Heart left ventricle (tissue), 16 donors: Measurements from ENCODE around the gene MSH3. TPM values are rescaled to one million over a fixed set of nuclear protein-coding genes. Genes with fewer than 3 reads are reported as not detected.
"Not testable (repeated sequence)": the region's sequence is repeated elsewhere in the genome, so short reads cannot be mapped to it uniquely, and the experiment has no call there.

Experiments
- ATAC-seq, 4 donors: fragments of 200-7000 bp; cut with Tn5 transposase; one replicate each; pipeline ENCODE4 v1.9.1; 2020 to 2022; ENCODE audit warnings: moderate library complexity in 4 of 4, mild to moderate bottlenecking in 3 of 4, moderate number of reproducible peaks in 1 of 4
- DNase-seq, 5 donors: peaks; one replicate each; pipeline ENCODE4 v3.0.0-alpha.2; 2020
- H3K27ac ChIP-seq, 12 donors: fragments of 200-600 bp; sonication (generic) in 4 of 12; one replicate each; pipeline versions ENCODE4 v1.5.0 to v1.8.0; 2016 to 2022; ENCODE audit warnings: mild to moderate bottlenecking in 2 of 12
- H3K27me3 ChIP-seq, 9 donors: fragments of 200-600 bp; sonication (generic) in 2 of 9; one replicate each; pipeline versions ENCODE4 v1.5.1 to v1.8.0; 2016 to 2022; ENCODE audit warnings: mild to moderate bottlenecking in 3 of 9
- H3K36me3 ChIP-seq, 9 donors: fragments of 200-600 bp; sonication (generic) in 2 of 9; one replicate each; pipeline versions ENCODE4 v1.5.0 to v1.8.0; 2018 to 2022; ENCODE audit warnings: mild to moderate bottlenecking in 2 of 9
- H3K4me1 ChIP-seq, 12 donors: fragments of 200-600 bp; sonication (generic) in 4 of 12; one replicate each; pipeline versions ENCODE4 v1.5.0 to v1.8.0; 2016 to 2022; ENCODE audit warnings: mild to moderate bottlenecking in 3 of 12
- H3K4me3 ChIP-seq, 12 donors: fragments of 200-600 bp; sonication (generic) in 4 of 12; one replicate each; pipeline versions ENCODE4 v1.5.0 to v1.8.0; 2017 to 2022; ENCODE audit warnings: mild to moderate bottlenecking in 9 of 12, moderate library complexity in 4 of 12
- H3K9me3 ChIP-seq, 12 donors: fragments of 200-600 bp; sonication (generic) in 4 of 12; one replicate each; pipeline versions ENCODE4 v1.5.0 to v1.8.0; 2016 to 2022; ENCODE audit warnings: mild to moderate bottlenecking in 1 of 12
- CTCF ChIP-seq, 12 donors: fragments of 200-600 bp; sonication (generic) in 4 of 12; IDR thresholded peaks; one replicate each; pipeline versions ENCODE4 v1.5.0 to v1.8.0; 2018 to 2022; ENCODE audit warnings: antibody characterized with exemption in 12 of 12, mild to moderate bottlenecking in 5 of 12
- POLR2A ChIP-seq, 2 donors: fragments of 450-650 bp; IDR thresholded peaks; one replicate each; pipeline ENCODE4 v1.6.1; 2017; ENCODE audit warnings: antibody characterized with exemption in 2 of 2, mild to moderate bottlenecking in 2 of 2, moderate library complexity in 2 of 2
- WGBS, 4 donors: extraction: QIAGEN DNeasy Blood & Tissue Kit in 2 of 4; methylation state at CpG; one replicate each; pipeline versions ENCODE4 v1.1.5 to v1.1.7; 2013 to 2018; 5-methylcytosine and 5-hydroxymethylcytosine counted together
- intact Hi-C, 10 donors: fragments of 100-400 bp; cut with DNase I; formaldehyde crosslinking; loops; one replicate each; pipeline versions ENCODE4 v1.11.1 to v1.14.2; 2022
- polyA plus RNA-seq, 2 donors: library from polyadenylated mRNA; stranded (reverse); fragments of 200-250 nt; gene quantifications; one replicate each; pipeline ENCODE4 v1.2.3, GENCODE V29; 2013
- total RNA-seq, 9 donors: library from RNA; depleted of rRNA in 2 of 9; stranded (reverse); fragments of >200 nt in 2 of 9; fragmentation: NEBNext Ultra II Directional in 3 of 9; extraction: Animal tissue kit (Norgen Biotek cat#: 25700) in 3 of 9; gene quantifications; one replicate each; pipeline versions ENCODE4 v1.1.0 to v1.2.4, GENCODE V29; 2016 to 2023
- donor health status: ischemic (EF 13 %, LVEDD 7.1; RV severe dilation, severe dysfunction).
- donor health status: healthy with polysubstance abuse.
- donor health status: DM: no; HTN: yes; CAD: no.
- donor health status: DM: no; HTN: no; CAD: no.
- donor health status: ischemic (EF 25% LVEDD 6.9; RV normal size, moderate dysfunction).
- donor health status: ischemic (EF 25% LVEDD 5.7; RV mildly dilated, moderate dysfunction).
- donor health status: healthy.
- donor health status: DM: yes; HTN: yes; CAD: no.
- donor health status: ischemic (EF 35%, LVEDD 5.7; RV mildly dilated, moderate dysfunction).
- donor health status: nonischemic (EF 11% LVEDD 7.7; RV severe dilation, severe dysfunction).
- donor health status: DM: yes; HTN: yes; CAD: no.
- donor health status: PGD.
- donor health status: ischemic (EF 29% LVEDD 5.4; RV normal size, mild dysfunction).
- donor health status: nonischemic (EF 23%, LVEDD 6.1; RV moderate dilation, normal function).

Gene MSH3
- total and polyA plus RNA-seq, 11 donors: 2.9 to 15.8 (median 8.4) TPM

GRCh38 chr5:80874162-80874561 is 219.7 kb downstream of the MSH3 start:
- no peak overlapping the region for H3K27ac ChIP-seq
- no peak overlapping the region for H3K4me3 ChIP-seq
- DNase-seq (peak in 1 of 5 donors; percentile 12), ATAC-seq (peak in 3 of 4 donors; percentile 67 to 77 (median 73))
- WGBS, 4 donors: 52 to 68% (median 66%) methylated on average over 2 of the region's 2 CpGs
- H3K36me3 ChIP-seq: peaks cover 0 to 64% (median 27%) of the 10 kb centered on the region in 9 donors
- peaks cover 0 to 8% (median 0%) of the 10 kb centered on the region in 12 donors for H3K4me1 ChIP-seq
- intact Hi-C loops: no loop called here
- TF ChIP-seq POLR2A (IDR thresholded peaks at IDR 0.05) (no peak), CTCF (IDR thresholded peaks at IDR 0.05) (no peak)
- H3K27me3 ChIP-seq: no peaks in the 10 kb centered on the region
- H3K9me3 ChIP-seq: no peaks in the 10 kb centered on the region

GRCh38 chr5:80877592-80877991 is 223.1 kb downstream of the MSH3 start:
- no peak for ATAC-seq
- WGBS, 4 donors: 71 to 84% (median 77%) methylated on average over 3 of the region's 3 CpGs
- no peaks in the 10 kb centered on the region for H3K27me3 ChIP-seq
- intact Hi-C loops: no loop called here
- peaks cover 0 to 59% (median 27%) of the 10 kb centered on the region in 9 donors for H3K36me3 ChIP-seq
- no peak overlapping the region for H3K4me3 ChIP-seq
- DNase-seq: no peak
- no peak for TF ChIP-seq CTCF (IDR thresholded peaks at IDR 0.05)
- no peak for TF ChIP-seq POLR2A (IDR thresholded peaks at IDR 0.05)
- H3K27ac ChIP-seq: no peak overlapping the region
- H3K9me3 ChIP-seq: no peaks in the 10 kb centered on the region
- peaks cover 0 to 5% (median 0%) of the 10 kb centered on the region in 12 donors for H3K4me1 ChIP-seq

DNA sequence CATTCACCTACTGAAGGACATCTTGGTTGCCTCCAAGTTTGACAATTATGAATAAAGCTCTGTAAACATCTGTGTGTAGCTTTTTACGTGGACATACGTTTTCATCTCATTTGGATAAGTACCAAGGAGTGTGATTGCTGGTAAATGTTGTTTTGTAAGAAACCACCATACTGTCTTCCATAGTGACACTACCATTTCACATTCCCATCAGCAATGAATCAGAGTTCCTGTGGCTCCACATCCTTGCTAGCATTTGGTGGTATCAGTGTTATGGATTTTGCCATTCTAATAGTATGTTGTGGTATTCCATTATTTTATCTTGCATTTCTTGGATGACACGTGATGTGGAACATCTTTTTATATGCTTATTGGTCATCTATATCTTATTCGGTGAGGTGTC is 227.3 kb downstream of the MSH3 start:
- 93 to 97% (median 95%) methylated on average over 4 of the region's 4 CpGs for WGBS, 4 donors
- TF ChIP-seq CTCF (IDR thresholded peaks at IDR 0.05) (no peak), POLR2A (IDR thresholded peaks at IDR 0.05) (no peak)
- Histone ChIP-seq H3K36me3 (peaks cover 0 to 20% (median 7%) of the 10 kb centered on the region in 9 donors), H3K4me3 (no peak overlapping the region), H3K27ac (no peak overlapping the region), H3K4me1 (peaks cover 0 to 11% (median 3%) of the 10 kb centered on the region in 12 donors), H3K27me3 (no peaks in the 10 kb centered on the region), H3K9me3 (no peaks in the 10 kb centered on the region)
- DNase-seq (no peak), ATAC-seq (no peak)
- intact Hi-C loops: loop anchor here in 1 of 10 donors (10.0 kb wide), 1 partner anchor 57 kb away; no protein-coding TSS in a partner anchor

GRCh38 chr5:80883390-80883789 is 228.9 kb downstream of the MSH3 start:
- H3K36me3 ChIP-seq, H3K9me3 ChIP-seq, H3K4me3 ChIP-seq, DNase-seq, ATAC-seq, H3K27ac ChIP-seq, H3K27me3 ChIP-seq: not testable (repeated sequence)
- H3K4me1 ChIP-seq: peaks cover 0 to 11% (median 3%) of the 10 kb centered on the region in 12 donors
- 93 to 98% (median 96%) methylated on average over 3 of the region's 3 CpGs for WGBS, 4 donors
- intact Hi-C loops: loop anchor here in 1 of 10 donors (10.0 kb wide), 1 partner anchor 59 kb away; no protein-coding TSS in a partner anchor
